IMR-90 (cell line): Measurements from ENCODE around the gene PNMA8A. TPM values are rescaled to one million over a fixed set of nuclear protein-coding genes. Genes with fewer than 3 reads are reported as not detected.

Experiments
- ATAC-seq: fragments of 200-7000 bp; cut with Tn5 transposase; 2 replicates; pipeline ENCODE4 v1.9.1; 2020; ENCODE audit warnings: low read depth, mild to moderate bottlenecking, moderate library complexity
- BruUV-seq: library from RNA; stranded (reverse); fragments of 400-500 nt; replicated peaks from 2 replicates; lab custom pipeline; 2021; lab: Mats Ljungman, UMichigan
- CTCF ChIA-PET: fragments of 300-600 bp; formaldehyde crosslinking; extraction: SDS; loops from one replicate; lab custom pipeline; 2021; ENCODE audit warnings: antibody characterized with exemption; lab: Yijun Ruan, JAX
- POLR2A ChIA-PET: fragments of 300-600 bp; sonication (Branson Sonifier 250); formaldehyde crosslinking; loops from one replicate; lab custom pipeline; 2022; ENCODE audit warnings: antibody characterized with exemption; ENCODE audit not compliant: unreplicated experiment; lab: Charles Lee
- DNase-seq: peaks from one replicate; pipeline ENCODE4 v3.0.0; 2013
- H2AFZ ChIP-seq: replicated peaks from 2 replicates; pipeline ENCODE3; 2013; ENCODE audit warnings: low read length, mild to moderate bottlenecking; ENCODE audit not compliant: poor library complexity
- H2AK5ac ChIP-seq: 2 replicates; pipeline ENCODE4 v1.6.1; 2013; ENCODE audit warnings: low read depth, low read length, inconsistent platforms
- H2AK9ac ChIP-seq: replicated peaks from 2 replicates; pipeline ENCODE3; 2013; ENCODE audit warnings: mild to moderate bottlenecking, low read depth, low read length, moderate library complexity; ENCODE audit not compliant: poor library complexity
- H2BK120ac ChIP-seq: 2 replicates; pipeline ENCODE4 v1.6.1; 2013; ENCODE audit warnings: low read depth, low read length, inconsistent platforms
- H2BK15ac ChIP-seq: 3 replicates; pipeline ENCODE4 v1.6.1; 2013; ENCODE audit warnings: low read depth, low read length, inconsistent platforms
- H2BK20ac ChIP-seq: 2 replicates; pipeline ENCODE4 v1.6.1; 2013; ENCODE audit warnings: low read depth, mild to moderate bottlenecking, inconsistent platforms, low read length, moderate library complexity
- H2BK5ac ChIP-seq: 2 replicates; pipeline ENCODE4 v1.6.1; 2013; ENCODE audit warnings: mild to moderate bottlenecking, low read depth, low read length, inconsistent platforms; ENCODE audit not compliant: poor library complexity, severe bottlenecking
- H3K14ac ChIP-seq: replicated peaks from 2 replicates; pipeline ENCODE4 v1.6.1; 2013; ENCODE audit warnings: low read depth, low read length, inconsistent platforms
- H3K18ac ChIP-seq: 2 replicates; pipeline ENCODE4 v1.6.1; 2013; ENCODE audit warnings: low read depth, low read length, control low read depth
- H3K23ac ChIP-seq: 2 replicates; pipeline ENCODE4 v1.6.1; 2013; ENCODE audit warnings: low read depth, low read length, inconsistent platforms
- H3K27ac ChIP-seq: 2 replicates; pipeline ENCODE4 v1.5.1; 2013; ENCODE audit warnings: mild to moderate bottlenecking, control low read depth, low read length; ENCODE audit not compliant: insufficient read depth
- H3K27me3 ChIP-seq: 2 replicates; pipeline ENCODE4 v1.6.1; 2013; ENCODE audit warnings: low read length; ENCODE audit not compliant: control insufficient read depth, insufficient read depth
- H3K36me3 ChIP-seq: 2 replicates; pipeline ENCODE4 v1.6.1; 2013; ENCODE audit warnings: low read length, mixed read lengths; ENCODE audit not compliant: control insufficient read depth, insufficient read depth
- H3K4ac ChIP-seq: 2 replicates; pipeline ENCODE4 v1.6.1; 2013; ENCODE audit warnings: low read depth, low read length, inconsistent platforms
- H3K4me1 ChIP-seq: 2 replicates; pipeline ENCODE4 v1.6.1; 2013; ENCODE audit warnings: low read length, mixed read lengths; ENCODE audit not compliant: control insufficient read depth, insufficient read depth
- H3K4me2 ChIP-seq: 2 replicates; pipeline ENCODE4 v1.6.1; 2013; ENCODE audit warnings: low read depth, mild to moderate bottlenecking, control low read depth, low read length, moderate library complexity
- H3K4me3 ChIP-seq: 2 replicates; pipeline ENCODE4 v1.5.1; 2013; ENCODE audit warnings: low read depth, mild to moderate bottlenecking, control low read depth, low read length, moderate library complexity; ENCODE audit not compliant: insufficient read depth
- H3K56ac ChIP-seq: 2 replicates; pipeline ENCODE4 v1.6.1; 2013; ENCODE audit warnings: low read length, inconsistent platforms; ENCODE audit not compliant: insufficient read depth; ENCODE audit errors: extremely low read depth
- H3K79me1 ChIP-seq, 2 experiments: 2 replicates each; pipeline ENCODE4 v1.6.1; 2013; ENCODE audit warnings: low read length in 2 of 2, inconsistent platforms in 1 of 2, low read depth in 1 of 2
- H3K9ac ChIP-seq: 2 replicates; pipeline ENCODE4 v1.6.1; 2013; ENCODE audit warnings: low read depth, low read length, control low read depth
- H3K9me1 ChIP-seq: 2 replicates; pipeline ENCODE4 v1.6.1; 2013; ENCODE audit warnings: low read length, inconsistent platforms; ENCODE audit not compliant: insufficient read depth
- H3K9me3 ChIP-seq: 2 replicates; pipeline ENCODE4 v1.6.1; 2013; ENCODE audit warnings: low read length; ENCODE audit not compliant: control insufficient read depth, insufficient read depth
- H4K20me1 ChIP-seq: 2 replicates; pipeline ENCODE4 v1.6.1; 2013; ENCODE audit warnings: low read length, inconsistent platforms; ENCODE audit not compliant: insufficient read depth
- H4K5ac ChIP-seq: 2 replicates; pipeline ENCODE4 v1.6.1; 2013; ENCODE audit warnings: mild to moderate bottlenecking, low read depth, low read length, control low read depth
- H4K8ac ChIP-seq, 2 experiments: 2 replicates each; pipeline ENCODE4 v1.6.1; 2013; ENCODE audit warnings: low read depth in 2 of 2, low read length in 2 of 2, control low read depth in 1 of 2, inconsistent platforms in 1 of 2
- H4K91ac ChIP-seq: 2 replicates; pipeline ENCODE4 v1.6.1; 2013; ENCODE audit warnings: low read depth, low read length, inconsistent platforms; ENCODE audit not compliant: insufficient read depth
- CEBPB ChIP-seq: IDR thresholded peaks from 2 replicates; pipeline ENCODE4 v1.6.1; 2012; ENCODE audit warnings: low read depth, low read length, improper control_type of control experiment
- FOS ChIP-seq: fragments of 150-350 bp; IDR thresholded peaks from 2 replicates; pipeline ENCODE4 v1.6.1; 2016; ENCODE audit warnings: low read depth, low read length
- MAFK ChIP-seq: IDR thresholded peaks from 2 replicates; pipeline ENCODE4 v1.6.1; 2012; ENCODE audit warnings: low read depth, low read length, improper control_type of control experiment
- POLR2A ChIP-seq: IDR thresholded peaks from 2 replicates; pipeline ENCODE4 v1.6.1; 2012; ENCODE audit warnings: mild to moderate bottlenecking, low read depth, low read length
- RCOR1 ChIP-seq: IDR thresholded peaks from 2 replicates; pipeline ENCODE4 v1.6.1; 2012; ENCODE audit warnings: mild to moderate bottlenecking, low read length, improper control_type of control experiment; ENCODE audit not compliant: insufficient replicate concordance
- RFX5 ChIP-seq: IDR thresholded peaks from 2 replicates; pipeline ENCODE4 v1.8.0; 2012; ENCODE audit warnings: low read depth, mild to moderate bottlenecking, low read length, moderate library complexity
- SMC3 ChIP-seq: fragments of 150-350 bp; IDR thresholded peaks from 2 replicates; pipeline ENCODE4 v1.6.1; 2016; ENCODE audit warnings: low read depth, mild to moderate bottlenecking, antibody characterized with exemption, low read length, moderate library complexity
- WGBS, 2 experiments: methylation state at CpG; one replicate each; pipeline versions ENCODE4 v1.1.5 to v1.1.7; 2013; ENCODE audit warnings: missing lambda C conversion rate in 2 of 2; ENCODE audit not compliant: insufficient read length in 1 of 2; ENCODE audit errors: extremely low coverage in 2 of 2; 5-methylcytosine and 5-hydroxymethylcytosine counted together
- dilution Hi-C: fragments of 300-500 bp; cut with HindIII; formaldehyde crosslinking; loops from one replicate; pipeline ENCODE4 v1.14.3; 2018; ENCODE audit warnings: low sequenced_read_pairs; ENCODE audit not compliant: unreplicated experiment
- in situ Hi-C: fragments of 300-500 bp; cut with MboI; formaldehyde crosslinking; loops from 3 replicates; pipeline ENCODE4 v1.14.3; 2019; ENCODE audit warnings: low sequenced_read_pairs, inconsistent platforms, mixed read lengths
- intact Hi-C: fragments of 100-400 bp; cut with micrococcal nuclease; formaldehyde crosslinking; loops from 2 replicates; pipeline ENCODE4 v1.10.0; 2022
- polyA plus RNA-seq, 3 experiments: library from polyadenylated mRNA; depleted of rRNA; stranded (reverse); fragments of >200 nt; gene quantifications; 2 replicates each; pipeline ENCODE4 v1.2.3, GENCODE V29; 2012; ENCODE audit warnings: low replicate concordance in 1 of 3
- total RNA-seq: library from RNA; depleted of rRNA; stranded (reverse); fragments of >200 nt; gene quantifications from 2 replicates; pipeline ENCODE4 v1.2.3, GENCODE V29; 2012
- TF ChIP-seq, protein P1 (sequence below): fragments of 150-350 bp; IDR thresholded peaks from 2 replicates; pipeline ENCODE4 v1.6.1; 2017; ENCODE audit warnings: mild to moderate bottlenecking, antibody characterized with exemption, low read length, low read depth

Gene PNMA8A
- total and polyA plus RNA-seq, 2 of the 4 experiments (the other 2 are of a cell fraction): 0.77 to 0.90 TPM

DNA sequence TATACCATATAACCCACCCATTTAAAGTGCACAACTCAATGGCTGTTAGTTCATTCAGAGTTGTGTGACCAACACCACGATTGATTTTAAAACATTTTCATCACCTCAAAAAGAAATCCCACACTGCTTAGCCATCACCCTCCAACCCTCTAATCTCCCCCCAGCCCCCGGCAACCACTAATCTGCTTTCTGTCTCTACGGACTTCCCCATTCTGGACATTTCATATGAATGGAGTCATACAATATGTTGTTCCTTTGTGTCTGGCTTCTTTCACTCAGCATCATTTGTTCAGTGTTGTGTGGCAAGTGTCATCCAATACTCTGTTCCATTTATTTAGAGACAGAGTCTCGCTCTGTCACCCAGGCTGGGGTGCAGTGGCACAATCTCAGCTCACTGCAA lies 28.3 kb upstream of the PNMA8A start:
- H3K14ac ChIP-seq: no peak overlapping the region
- no peak overlapping the region for H2BK120ac ChIP-seq
- no peak overlapping the region for H3K23ac ChIP-seq
- intact Hi-C loops (no loop called here), dilution Hi-C loops (no loop called here), in situ Hi-C loops (no loop called here)
- H2AK9ac ChIP-seq: no peak overlapping the region
- H3K9me3 ChIP-seq: peaks cover 2% of the 10 kb centered on the region
- no peak overlapping the region for H3K4me2 ChIP-seq
- BruUV-seq: no TSS peak
- H2BK20ac ChIP-seq: no peak overlapping the region
- WGBS, 2 experiments: no CpG with 5 or more reads among the region's 4 CpGs
- H3K4ac ChIP-seq: no peak overlapping the region
- no peaks in the 10 kb centered on the region for H3K36me3 ChIP-seq
- H4K91ac ChIP-seq: no peak overlapping the region
- H3K18ac ChIP-seq: no peak overlapping the region
- no peaks in the 10 kb centered on the region for H3K4me1 ChIP-seq
- no peak overlapping the region for H2AFZ ChIP-seq
- H4K20me1 ChIP-seq: no peaks in the 10 kb centered on the region
- no peak overlapping the region for H4K5ac ChIP-seq
- no peak overlapping the region for H3K4me3 ChIP-seq
- ATAC-seq (no peak), DNase-seq (no peak)
- no peak overlapping the region for H4K8ac ChIP-seq
- no peak overlapping the region for H3K9ac ChIP-seq
- POLR2A ChIA-PET: no interaction called here
- no peak overlapping the region for H2AK5ac ChIP-seq
- no peak overlapping the region for H3K27ac ChIP-seq
- H3K9me1 ChIP-seq: no peaks in the 10 kb centered on the region
- peaks cover 18% of the 10 kb centered on the region for H3K27me3 ChIP-seq
- no peak overlapping the region for H2BK15ac ChIP-seq
- H3K79me1 ChIP-seq: no peaks in the 10 kb centered on the region
- TF ChIP-seq CEBPB: no peak
- no peak for TF ChIP-seq POLR2A
- no peak for TF ChIP-seq RCOR1
- no peak for TF ChIP-seq SMC3
- no peak for TF ChIP-seq FOS
- TF ChIP-seq MAFK: no peak
- TF ChIP-seq RFX5: no peak
- TF ChIP-seq, protein P1, sequence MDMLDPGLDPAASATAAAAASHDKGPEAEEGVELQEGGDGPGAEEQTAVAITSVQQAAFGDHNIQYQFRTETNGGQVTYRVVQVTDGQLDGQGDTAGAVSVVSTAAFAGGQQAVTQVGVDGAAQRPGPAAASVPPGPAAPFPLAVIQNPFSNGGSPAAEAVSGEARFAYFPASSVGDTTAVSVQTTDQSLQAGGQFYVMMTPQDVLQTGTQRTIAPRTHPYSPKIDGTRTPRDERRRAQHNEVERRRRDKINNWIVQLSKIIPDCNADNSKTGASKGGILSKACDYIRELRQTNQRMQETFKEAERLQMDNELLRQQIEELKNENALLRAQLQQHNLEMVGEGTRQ: no peak
- no peak overlapping the region for H3K56ac ChIP-seq
- CTCF ChIA-PET: interaction anchor here (0.6 kb wide), 2 partner anchors 29 to 360 kb away, joined by 3 to 5 read pairs; partner anchors contain the start of gene PNMA8A
- H2BK5ac ChIP-seq: no peak overlapping the region
